GM21723 (cell line): ENCODE measurements around the gene NFIA.
A peak's percentile ranks its signal among the peaks of the same experiment; 100 is the strongest.
"Not testable (repeated sequence)": the region's sequence is repeated elsewhere in the genome, so short reads cannot be mapped to it uniquely, and the experiment has no call there.

ENCODE experiments used
- ATAC-seq: cut with Tn5 transposase; IDR thresholded peaks from one replicate; pipeline ENCODE4 v1.9.1; 2021; ENCODE audit warnings: mild to moderate bottlenecking, moderate library complexity; ENCODE audit not compliant: unreplicated experiment

The NFIA gene

GRCh38 chr1:61263905-61264824 lies 181.8 kb downstream of the NFIA start:
- ATAC-seq: no peak

DNA sequence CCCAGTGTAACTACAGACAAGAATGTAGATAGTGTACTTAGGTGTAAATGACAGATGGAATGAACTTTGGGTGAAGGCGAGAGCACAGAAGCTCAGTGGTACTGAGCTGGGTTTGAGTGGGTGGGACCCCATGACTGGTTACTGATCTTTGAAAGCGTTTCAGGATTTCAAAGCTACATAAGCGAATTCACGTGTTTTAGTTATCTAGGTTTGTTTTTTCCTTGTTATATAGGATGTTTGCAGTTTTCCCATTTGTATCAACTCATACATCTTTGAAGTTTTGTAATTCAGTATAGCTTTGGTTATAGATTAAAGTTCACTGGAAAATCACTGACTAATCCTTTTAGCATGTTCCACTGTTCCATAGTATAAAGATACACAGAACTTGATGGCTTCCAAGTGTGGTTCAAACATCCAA lies 182.5 kb downstream of the NFIA start:
- no peak for ATAC-seq

DNA sequence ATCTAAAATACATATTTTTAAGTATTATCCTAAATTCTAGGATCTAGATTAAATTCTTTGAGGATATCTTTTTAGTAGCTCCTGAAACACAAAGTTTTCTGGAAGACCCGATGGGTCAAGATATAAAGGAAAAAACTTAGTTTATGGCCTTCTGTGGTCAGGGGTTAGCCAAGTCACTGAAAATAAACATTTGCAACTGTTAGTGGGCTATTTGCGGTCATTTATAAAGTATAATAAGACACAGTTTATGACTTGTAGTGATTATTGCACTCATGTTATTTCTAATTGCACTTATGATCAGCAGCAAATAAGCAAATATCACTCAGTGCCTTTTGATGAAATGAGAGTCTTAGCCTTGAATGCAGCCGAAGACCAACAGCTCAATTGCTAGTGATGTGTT lies 183.3 kb downstream of the NFIA start:
- ATAC-seq: no peak

GRCh38 chr1:61266738-61267137 lies 184.4 kb downstream of the NFIA start:
- no peak for ATAC-seq

- no peak for ATAC-seq
Measured at GRCh38 chr1:61268546-61269240, 186.3 kb downstream of the NFIA start.

- ATAC-seq: no peak
Measured at GRCh38 chr1:61269602-61270001, 187.2 kb downstream of the NFIA start.

- no peak for ATAC-seq
Measured at GRCh38 chr1:61270107-61270506, 187.7 kb downstream of the NFIA start.

DNA sequence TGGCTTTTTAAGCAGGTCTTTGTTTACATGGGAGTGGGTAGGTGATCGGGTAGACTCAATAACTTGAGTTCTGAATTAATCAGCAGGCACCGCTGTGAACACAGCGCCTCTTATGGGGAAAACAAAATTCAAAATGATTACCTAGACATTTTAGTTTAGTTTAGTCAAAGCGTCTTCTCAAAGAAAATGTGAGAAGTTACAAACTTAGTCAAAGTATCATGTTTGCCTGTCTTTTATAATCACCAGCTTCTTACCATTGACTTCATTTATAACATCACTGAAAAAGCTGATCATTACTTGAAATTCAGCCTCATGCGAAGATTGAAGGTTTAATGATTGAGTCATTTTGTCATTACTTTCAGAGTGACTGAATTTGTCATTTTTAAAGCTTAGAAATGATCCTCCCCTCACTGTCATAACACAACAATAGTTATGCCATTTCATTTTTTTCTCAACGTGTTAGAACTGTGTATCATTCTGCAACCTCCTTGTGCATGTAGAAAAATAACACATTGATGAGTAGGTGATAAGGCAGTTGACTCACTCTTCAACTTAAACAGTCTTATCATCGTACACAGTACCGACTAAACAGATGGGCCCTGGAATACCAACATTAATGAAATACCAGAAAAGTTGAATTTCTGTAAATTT lies 188.5 kb downstream of the NFIA start:
- no peak for ATAC-seq

DNA sequence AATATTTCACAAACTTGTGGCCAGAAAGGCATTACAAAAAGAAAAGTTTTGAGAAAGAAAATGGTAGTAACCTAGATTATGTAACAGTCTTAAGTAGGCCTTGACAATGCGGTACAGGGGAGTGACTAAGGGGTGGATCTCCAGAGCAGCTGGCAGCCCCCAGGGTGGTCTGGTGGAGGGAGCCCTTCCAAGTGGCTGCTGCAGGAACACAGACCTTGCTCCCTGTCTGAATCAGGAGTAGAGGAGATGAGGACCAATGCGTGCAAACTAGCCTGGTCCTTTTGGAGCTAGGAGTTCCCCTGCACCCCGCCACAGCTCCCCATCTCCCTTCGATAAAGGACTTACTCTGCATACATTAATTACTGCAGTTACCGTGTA lies 189.0 kb downstream of the NFIA start:
- no peak for ATAC-seq

DNA sequence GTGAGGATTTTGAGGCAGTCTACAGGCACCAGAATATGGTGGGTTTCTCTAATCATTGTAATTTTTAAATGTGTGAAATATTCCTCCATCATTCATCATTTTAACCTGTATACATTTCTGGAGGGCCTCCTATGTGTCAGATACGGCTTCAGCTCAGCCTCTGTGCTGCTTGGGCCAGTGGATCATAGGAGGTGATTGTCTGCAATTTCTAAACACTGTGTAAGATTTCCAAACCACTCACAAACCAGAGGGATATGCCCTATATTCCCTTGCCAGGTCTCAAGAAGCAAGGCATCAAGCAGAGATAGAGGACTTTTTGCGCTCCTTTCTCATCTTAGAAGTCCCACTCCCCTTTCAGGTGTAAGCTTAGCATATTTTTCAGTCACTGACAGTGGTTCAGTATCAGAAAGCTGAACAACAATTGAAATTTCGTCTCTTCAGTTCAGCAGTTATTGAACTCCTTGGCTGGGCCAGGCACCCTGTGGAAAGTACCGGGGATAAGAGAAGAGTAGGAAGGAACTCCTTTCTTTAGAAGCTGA lies 190.9 kb downstream of the NFIA start:
- no peak for ATAC-seq

DNA sequence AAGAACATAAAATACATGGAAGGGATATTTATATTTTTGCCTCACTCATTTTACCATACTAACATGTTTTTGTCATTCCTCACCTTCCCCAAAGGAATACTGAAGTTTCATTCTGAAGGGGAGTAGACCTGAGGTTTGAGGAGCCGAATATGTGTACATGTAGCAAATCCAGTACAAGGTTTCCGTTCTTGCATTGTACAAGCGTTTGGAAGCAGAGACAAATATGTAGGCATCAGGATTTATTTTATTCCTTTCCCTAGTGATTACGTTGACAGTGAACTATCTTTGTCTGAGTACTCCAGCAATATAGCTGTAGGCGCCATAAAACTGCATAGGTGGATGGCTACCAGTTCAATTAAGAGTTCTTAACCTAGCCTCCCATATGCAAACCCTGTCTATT lies 191.5 kb downstream of the NFIA start:
- no peak for ATAC-seq

DNA sequence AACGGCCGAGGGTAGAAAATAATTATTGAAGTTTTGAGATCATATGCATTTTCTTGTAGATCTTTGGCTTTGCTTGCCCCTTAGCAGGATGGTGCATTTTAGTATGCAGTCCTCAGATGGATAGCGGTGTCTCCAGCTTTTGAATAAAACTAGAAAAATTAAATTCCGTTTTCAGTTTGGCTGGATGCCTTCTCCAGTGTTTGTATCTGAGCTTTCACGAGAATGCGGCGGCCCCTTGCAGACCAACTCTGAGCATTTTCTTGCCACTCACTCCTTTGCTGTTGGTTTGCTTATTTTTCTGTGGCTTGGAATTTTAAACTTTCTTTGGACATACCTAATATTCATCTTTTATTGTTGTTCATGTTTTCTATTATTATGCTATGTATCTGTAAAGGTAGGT lies 192.6 kb downstream of the NFIA start:
- no peak for ATAC-seq

DNA sequence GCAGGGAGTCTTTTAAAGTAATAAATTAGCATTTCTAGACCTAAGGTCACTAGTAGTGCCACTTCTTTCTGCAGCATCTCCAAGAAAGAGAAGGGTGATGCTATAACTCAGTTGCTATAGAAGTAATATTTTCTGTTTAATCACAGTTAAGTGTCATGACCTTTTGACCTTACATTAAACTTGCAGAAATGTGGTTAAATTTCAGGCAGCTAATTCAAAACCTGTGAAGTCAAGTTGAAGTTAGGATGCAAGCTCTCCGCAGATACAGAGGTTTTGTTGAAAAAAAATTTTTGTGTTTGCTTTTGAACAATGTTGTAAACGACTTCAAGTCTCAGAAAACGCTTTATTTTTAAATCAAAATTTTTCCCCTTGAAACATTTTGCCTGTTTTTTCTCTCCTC lies 193.9 kb downstream of the NFIA start:
- ATAC-seq: no peak

GRCh38 chr1:61277121-61277690 lies 194.8 kb downstream of the NFIA start:
- ATAC-seq: no peak

GRCh38 chr1:61278503-61278902 lies 196.1 kb downstream of the NFIA start:
- not testable (repeated sequence) for ATAC-seq

DNA sequence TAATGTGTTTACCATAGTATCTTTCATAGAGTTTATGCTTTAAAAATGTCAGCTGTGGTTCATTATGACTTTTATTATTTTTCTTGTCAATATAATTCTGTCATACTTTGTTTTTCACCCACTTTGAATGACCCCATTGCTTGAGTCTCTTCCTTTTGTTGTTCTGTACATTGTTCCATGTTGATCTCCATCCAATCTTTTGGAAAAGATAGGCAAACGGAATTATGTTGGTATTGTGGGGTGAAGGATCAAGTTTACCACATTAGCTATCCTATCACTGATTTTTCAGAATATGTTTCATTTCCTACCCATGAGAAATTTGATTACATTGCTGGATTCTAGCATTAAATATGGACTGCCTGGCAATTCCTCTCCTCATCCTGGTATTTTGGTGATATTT lies 196.6 kb downstream of the NFIA start:
- ATAC-seq: no peak

GRCh38 chr1:61279570-61279969 lies 197.2 kb downstream of the NFIA start:
- ATAC-seq: no peak

DNA sequence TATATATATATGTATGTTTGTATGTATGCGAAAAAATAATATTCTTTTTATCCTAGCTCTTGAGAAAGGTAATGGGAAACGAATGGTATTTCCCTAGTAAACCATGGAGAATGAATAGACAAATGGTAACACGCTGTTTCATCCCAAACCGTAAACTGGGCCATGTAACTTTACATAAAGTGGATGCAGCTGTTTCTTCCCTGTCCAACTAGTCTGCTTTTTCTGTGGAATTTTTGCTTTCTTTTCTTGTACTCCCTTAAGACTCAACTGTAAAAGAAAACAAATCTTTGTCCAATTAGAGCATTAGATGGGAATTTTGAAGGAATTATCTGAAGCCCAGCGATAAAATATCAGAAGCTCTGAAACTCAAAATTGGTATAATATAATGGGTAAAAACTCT lies 198.1 kb downstream of the NFIA start:
- no peak for ATAC-seq

DNA sequence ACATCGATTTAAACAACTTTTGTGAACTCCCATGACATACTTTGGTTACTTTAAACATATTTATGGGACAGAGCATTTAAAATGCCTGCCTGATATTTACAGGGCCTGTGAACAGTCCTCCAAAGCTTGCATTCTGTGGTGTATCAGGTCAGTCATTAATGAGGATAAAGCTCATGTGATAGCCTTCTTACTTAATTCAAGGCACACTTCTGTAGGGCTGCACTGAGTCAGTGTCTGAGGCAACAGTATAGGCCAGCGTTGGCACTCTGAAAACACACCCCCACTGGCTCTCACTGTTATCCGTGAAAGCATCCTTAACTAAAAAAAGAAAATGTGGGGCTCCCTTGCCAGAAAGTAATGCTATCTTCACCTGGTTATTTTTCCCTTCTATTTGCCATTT lies 200.0 kb downstream of the NFIA start:
- ATAC-seq: no peak

DNA sequence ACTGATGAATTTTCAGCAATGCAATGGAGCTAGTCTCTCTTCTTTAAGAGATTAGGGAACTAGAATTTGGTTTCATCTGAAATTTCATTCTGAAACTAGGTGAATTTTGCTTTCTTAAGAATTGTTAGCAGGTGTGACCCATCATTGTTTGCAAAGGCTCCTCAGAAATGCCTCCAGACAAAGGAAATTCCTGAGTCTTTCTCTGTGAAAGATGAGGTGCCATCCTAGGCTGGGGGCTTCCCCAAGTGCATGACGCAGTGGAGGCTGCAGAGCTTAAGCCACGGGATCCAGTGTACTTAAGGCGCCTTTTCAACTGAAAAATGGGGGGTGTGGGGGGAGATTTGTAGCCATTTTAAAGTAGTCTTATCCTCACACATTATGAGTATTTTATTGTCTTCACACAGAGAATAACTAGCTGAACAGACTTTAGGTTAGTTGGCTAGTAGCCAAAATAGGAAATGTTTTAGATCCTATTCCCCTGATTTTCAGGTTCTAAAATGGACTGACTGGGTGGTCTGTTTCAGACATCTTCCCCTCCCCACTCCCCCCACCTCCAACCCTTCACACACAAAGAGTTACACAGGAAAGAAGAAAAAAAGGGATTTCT lies 202.0 kb downstream of the NFIA start:
- ATAC-seq: peak; percentile 42

DNA sequence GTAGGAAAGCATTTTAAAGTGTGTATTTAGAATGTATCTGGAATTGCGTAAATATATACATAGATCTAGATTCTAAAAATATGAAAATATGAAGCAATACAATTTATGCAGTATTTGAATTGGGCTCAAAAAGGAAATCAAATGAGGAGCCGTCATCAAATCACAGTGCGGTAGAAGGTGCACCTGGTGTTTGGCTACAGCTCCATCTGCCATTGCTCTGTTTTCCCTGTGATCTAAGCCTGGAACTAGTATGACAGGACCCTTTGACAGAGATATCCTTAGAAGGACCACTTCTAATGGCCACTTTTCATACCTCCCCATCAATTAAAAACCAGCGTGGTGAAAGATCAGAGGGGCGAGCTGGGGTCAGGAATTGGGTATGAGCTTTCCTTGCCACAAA lies 202.6 kb downstream of the NFIA start:
- no peak for ATAC-seq
